ENCODE measurements around the gene MZB1.

MZB1 gene

DNA sequence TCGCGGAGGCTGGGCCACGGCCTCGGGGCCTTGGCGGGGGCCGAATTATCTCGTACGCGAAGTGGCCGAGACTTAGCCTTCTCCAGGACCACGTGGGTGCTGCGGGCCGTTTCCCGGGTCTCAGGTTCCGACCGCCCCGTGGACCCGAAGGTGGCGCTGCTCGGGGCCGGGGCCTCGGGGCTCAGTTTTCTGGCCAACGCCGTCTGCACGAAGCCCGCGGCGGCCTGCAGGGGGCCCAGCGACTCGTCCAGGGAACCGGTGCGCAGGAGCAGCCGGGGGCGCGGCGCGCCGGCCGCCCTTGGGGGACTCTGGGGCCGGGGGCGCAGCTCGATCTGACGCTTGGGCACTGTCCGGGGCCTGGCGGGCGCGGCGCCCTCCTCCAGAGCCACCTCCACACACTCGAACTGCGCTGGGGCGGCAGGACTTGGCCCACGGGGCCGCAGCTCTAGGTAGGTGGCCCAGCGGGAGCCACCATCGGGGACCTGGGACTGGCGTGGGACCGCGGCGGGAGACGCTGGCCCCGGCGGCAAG is 4.5 kb upstream of the MZB1 start:
- H3K36me3 ChIP-seq (ENCODE audit: insufficient read depth, low read length): peaks cover 42% of the 10 kb centered on the region
- DNase-seq (no peak), ATAC-seq (ENCODE audit: insufficient read depth, low read depth) (no peak)
- peaks cover 69% of the 10 kb centered on the region for H3K79me2 ChIP-seq (ENCODE audit: insufficient read depth, low read length)
- H3K27me3 ChIP-seq (ENCODE audit: insufficient read depth, low read length, poor library complexity): no peaks in the 10 kb centered on the region
- no peak overlapping the region for H3K4me3 ChIP-seq (ENCODE audit: low read depth in 1 of 2, low read length in 2 of 2)
- peak overlapping the region; percentile 87; the same call in 1 of the 2 replicates for H3K9ac ChIP-seq (ENCODE audit: low read depth, low read length)
- H3K9me3 ChIP-seq (ENCODE audit: insufficient read depth, low read length, severe bottlenecking): no peaks in the 10 kb centered on the region
- peaks cover 34% of the 10 kb centered on the region for H4K20me1 ChIP-seq (ENCODE audit: insufficient read depth, low read length)
- H2AFZ ChIP-seq (ENCODE audit: low read depth, low read length): no peak overlapping the region
- H3K4me2 ChIP-seq (ENCODE audit: insufficient read depth, low read length): peak overlapping the region; percentile 96
- no peak for TF ChIP-seq EZH2 (IDR thresholded peaks at IDR 0.05; ENCODE audit: borderline replicate concordance, low read depth, low read length, severe bottlenecking)
- no peak for TF ChIP-seq CTCF (IDR thresholded peaks at IDR 0.05; ENCODE audit: borderline replicate concordance, extremely low read depth, low read length, poor library complexity, severe bottlenecking)
- H3K4me1 ChIP-seq (ENCODE audit: insufficient read depth, low read length): peaks cover 54% of the 10 kb centered on the region
- H3K27ac ChIP-seq (ENCODE audit: low read length): no peak overlapping the region

DNA sequence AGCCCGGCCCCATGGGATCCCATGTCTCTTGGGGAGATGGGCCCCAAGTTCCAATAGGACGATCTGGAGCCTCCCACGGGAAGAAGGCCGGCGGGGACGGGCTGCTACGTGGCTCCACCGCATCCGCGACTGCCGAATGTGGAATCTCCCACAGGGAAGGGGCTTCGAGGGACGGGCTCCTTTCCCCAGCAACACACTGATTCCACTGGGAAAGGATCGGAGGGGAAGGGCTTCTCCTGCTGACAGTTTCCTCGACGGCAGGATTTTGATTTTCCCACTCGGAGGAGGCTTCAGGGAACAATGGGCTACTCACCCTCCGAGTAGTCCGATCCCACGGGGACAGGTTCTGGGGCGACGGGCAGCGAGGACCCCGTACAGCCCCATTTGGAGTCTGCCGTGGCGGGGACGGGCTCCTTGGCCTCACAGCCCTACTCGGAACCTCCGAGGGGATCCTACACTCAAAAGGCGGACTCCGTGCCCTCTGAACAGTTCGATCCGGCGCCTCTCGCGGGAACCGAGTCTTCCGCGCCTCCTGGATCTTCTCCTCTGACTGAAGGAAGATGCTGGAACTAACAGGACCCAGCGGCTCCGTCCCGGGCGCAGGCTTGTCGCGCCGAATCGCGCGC is 3.9 kb upstream of the MZB1 start:
- no peaks in the 10 kb centered on the region for H3K27me3 ChIP-seq (ENCODE audit: insufficient read depth, low read length, poor library complexity)
- H3K4me2 ChIP-seq (ENCODE audit: insufficient read depth, low read length): peak overlapping the region; percentile 96
- H3K9me3 ChIP-seq (ENCODE audit: insufficient read depth, low read length, severe bottlenecking): no peaks in the 10 kb centered on the region
- TF ChIP-seq EZH2 (IDR thresholded peaks at IDR 0.05; ENCODE audit: borderline replicate concordance, low read depth, low read length, severe bottlenecking): no peak
- no peak for TF ChIP-seq CTCF (IDR thresholded peaks at IDR 0.05; ENCODE audit: borderline replicate concordance, extremely low read depth, low read length, poor library complexity, severe bottlenecking)
- H4K20me1 ChIP-seq (ENCODE audit: insufficient read depth, low read length): peaks cover 34% of the 10 kb centered on the region
- peaks cover 59% of the 10 kb centered on the region for H3K4me1 ChIP-seq (ENCODE audit: insufficient read depth, low read length)
- H2AFZ ChIP-seq (ENCODE audit: low read depth, low read length): peak overlapping the region; percentile 70; the same call in 1 of the 2 replicates
- peak overlapping the region; percentile 65 to 75; a peak in 3 of 4 replicates for H3K4me3 ChIP-seq (ENCODE audit: low read depth in 1 of 2, low read length in 2 of 2)
- peak overlapping the region; percentile 87 for H3K9ac ChIP-seq (ENCODE audit: low read depth, low read length)
- ATAC-seq (ENCODE audit: insufficient read depth, low read depth) (no peak), DNase-seq (no peak)
- H3K79me2 ChIP-seq (ENCODE audit: insufficient read depth, low read length): peaks cover 75% of the 10 kb centered on the region
- peaks cover 46% of the 10 kb centered on the region for H3K36me3 ChIP-seq (ENCODE audit: insufficient read depth, low read length)
- peak overlapping the region; percentile 99 for H3K27ac ChIP-seq (ENCODE audit: low read length)

DNA sequence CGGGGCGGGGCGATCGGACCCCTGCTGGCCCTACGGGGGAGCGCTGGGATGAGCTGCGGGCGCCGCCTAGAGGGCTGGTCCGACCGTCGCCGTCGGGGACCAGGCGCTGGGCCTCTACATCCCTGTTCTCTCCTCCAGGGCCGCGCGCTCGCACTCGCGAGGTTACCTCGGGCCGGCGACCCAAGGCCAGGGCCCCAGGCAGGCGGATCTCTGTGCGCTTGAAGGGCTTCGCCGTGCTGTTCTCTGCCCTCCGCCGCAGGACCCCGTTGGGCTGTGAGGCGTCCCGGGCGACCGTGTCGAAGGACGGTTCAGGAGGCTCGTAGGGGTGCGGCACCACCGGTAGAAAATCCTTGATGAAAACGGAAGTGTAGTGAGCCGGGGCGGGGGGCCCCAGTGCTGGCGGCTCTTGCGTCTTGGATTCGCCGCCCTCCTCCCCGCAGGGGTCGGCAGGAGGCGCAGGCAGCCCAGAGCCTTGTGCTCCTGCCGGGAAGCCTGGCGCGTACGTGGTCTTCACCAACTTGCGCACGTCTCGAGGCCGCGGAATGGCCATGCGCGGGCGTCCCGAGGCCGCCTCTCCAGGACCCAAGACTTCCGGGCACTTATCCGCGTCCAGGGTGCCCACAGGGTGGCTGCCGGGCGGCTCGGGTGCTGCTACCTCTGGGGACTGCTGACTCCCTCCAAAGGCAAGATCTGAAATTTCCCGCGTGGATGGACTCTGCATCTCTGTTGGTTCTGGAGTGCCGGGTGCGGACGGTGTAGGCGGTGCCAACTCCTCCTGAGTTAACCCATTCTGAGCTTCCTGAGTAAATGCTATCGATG is 3.2 kb upstream of the MZB1 start:
- peaks cover 64% of the 10 kb centered on the region for H3K4me1 ChIP-seq (ENCODE audit: insufficient read depth, low read length)
- H4K20me1 ChIP-seq (ENCODE audit: insufficient read depth, low read length): peaks cover 38% of the 10 kb centered on the region
- peak overlapping the region; percentile 87 for H3K9ac ChIP-seq (ENCODE audit: low read depth, low read length)
- H3K27me3 ChIP-seq (ENCODE audit: insufficient read depth, low read length, poor library complexity): no peaks in the 10 kb centered on the region
- H3K4me3 ChIP-seq (ENCODE audit: low read depth in 1 of 2, low read length in 2 of 2): peak overlapping the region; percentile 65 to 75; a peak in 3 of 4 replicates
- peak; percentile 54 for ATAC-seq (ENCODE audit: insufficient read depth, low read depth)
- peak overlapping the region; percentile 99 for H3K27ac ChIP-seq (ENCODE audit: low read length)
- peak overlapping the region; percentile 70 for H2AFZ ChIP-seq (ENCODE audit: low read depth, low read length)
- peaks cover 51% of the 10 kb centered on the region for H3K36me3 ChIP-seq (ENCODE audit: insufficient read depth, low read length)
- peaks cover 81% of the 10 kb centered on the region for H3K79me2 ChIP-seq (ENCODE audit: insufficient read depth, low read length)
- H3K9me3 ChIP-seq (ENCODE audit: insufficient read depth, low read length, severe bottlenecking): no peaks in the 10 kb centered on the region
- H3K4me2 ChIP-seq (ENCODE audit: insufficient read depth, low read length): peak overlapping the region; percentile 96
- TF ChIP-seq EZH2 (IDR thresholded peaks at IDR 0.05; ENCODE audit: borderline replicate concordance, low read depth, low read length, severe bottlenecking) (no peak), CTCF (IDR thresholded peaks at IDR 0.05; ENCODE audit: borderline replicate concordance, extremely low read depth, low read length, poor library complexity, severe bottlenecking) (peak; percentile 84)
- peak; percentile 91 for DNase-seq

Data from DND-41 (cell line).